HG02642 (cell line): ENCODE measurements around the gene DACT3.
"Not testable (repeated sequence)": the region's sequence is repeated elsewhere in the genome, so short reads cannot be mapped to it uniquely, and the experiment has no call there.

Experiments used
- ATAC-seq: cut with Tn5 transposase; IDR thresholded peaks from one replicate; pipeline ENCODE4 v1.9.1; 2021; ENCODE audit warnings: mild to moderate bottlenecking; ENCODE audit not compliant: unreplicated experiment, poor library complexity

The DACT3 gene

DNA sequence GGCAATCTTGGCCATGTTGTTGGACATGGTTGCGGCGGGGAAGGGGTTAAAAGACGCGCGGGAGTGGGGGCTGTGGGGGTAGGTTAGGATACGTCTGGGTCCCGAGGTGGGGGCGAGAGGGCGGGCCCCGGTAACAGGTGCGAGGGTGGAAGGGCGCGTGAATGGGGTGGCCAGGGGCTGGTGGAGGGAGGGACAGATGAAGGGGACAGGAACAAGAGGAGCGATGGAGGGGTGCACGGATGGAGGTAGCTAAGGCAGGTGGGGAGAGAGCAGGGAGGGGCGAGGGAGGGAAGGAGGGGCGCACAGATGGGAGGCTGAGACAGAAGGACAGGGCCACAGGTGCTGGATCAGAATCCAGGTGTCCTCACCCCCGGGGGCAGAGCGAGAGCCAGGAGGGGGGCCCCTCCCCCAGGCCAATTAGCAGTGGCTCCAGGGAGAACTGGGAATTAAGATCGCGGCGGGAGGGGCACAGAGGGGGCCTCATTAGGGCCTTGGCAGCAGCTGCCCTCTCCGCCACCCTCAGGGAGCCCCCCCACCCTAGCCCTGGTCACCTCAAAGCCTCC lies 26.2 kb downstream of the DACT3 start:
- ATAC-seq, result no peak

- ATAC-seq, result no peak
Measured at GRCh38 chr19:46634045-46634655, 26.8 kb downstream of the DACT3 start.

GRCh38 chr19:46633130-46633529 lies 27.9 kb downstream of the DACT3 start:
- no peak for ATAC-seq

GRCh38 chr19:46631481-46631880 lies 29.5 kb downstream of the DACT3 start:
- ATAC-seq, result no peak

GRCh38 chr19:46630586-46631205 lies 30.3 kb downstream of the DACT3 start:
- ATAC-seq, result no peak

DNA sequence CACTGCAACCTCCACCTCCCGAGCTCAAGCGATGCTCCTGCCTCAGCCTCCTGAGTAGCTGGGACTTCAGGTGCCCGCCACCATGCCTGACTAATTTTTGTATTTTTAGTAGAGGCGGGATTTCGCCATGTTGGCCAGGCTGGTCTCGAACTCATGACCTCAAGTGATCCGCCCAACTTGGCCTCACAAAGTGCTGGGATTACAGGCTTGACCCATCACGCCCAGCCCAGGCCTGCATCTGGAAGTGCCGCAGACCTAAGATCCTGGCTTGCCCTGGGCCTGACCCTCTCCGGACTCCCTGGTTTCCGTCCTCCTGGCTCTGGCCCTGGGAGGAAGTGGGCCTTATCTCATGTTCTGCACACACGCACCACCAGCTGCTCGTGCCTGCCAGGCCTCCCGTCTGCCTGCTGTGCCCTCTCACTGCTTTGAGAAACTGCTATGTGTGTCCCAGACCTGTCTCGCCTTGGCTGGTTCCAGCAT lies 31.4 kb downstream of the DACT3 start:
- no peak for ATAC-seq

DNA sequence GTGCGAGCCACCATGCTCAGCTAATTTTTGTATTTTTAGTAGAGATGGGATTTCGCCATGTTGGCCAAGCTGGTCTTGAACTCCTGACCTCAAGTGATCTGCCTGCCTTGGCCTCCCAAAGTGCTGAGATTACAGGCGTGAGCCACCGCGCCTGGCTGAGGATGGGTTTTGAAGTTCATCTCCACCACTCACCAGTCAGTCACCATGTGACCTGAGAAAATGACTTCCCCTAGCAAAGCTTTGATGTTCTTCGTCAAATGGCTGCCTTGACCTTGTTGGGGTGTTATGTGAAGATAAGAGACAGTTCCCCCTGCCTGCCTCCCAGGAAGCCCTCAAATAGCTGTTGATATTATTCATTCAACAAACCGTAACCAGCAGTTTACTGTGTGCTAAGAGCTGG lies 32.0 kb downstream of the DACT3 start:
- ATAC-seq, result not testable (repeated sequence)

DNA sequence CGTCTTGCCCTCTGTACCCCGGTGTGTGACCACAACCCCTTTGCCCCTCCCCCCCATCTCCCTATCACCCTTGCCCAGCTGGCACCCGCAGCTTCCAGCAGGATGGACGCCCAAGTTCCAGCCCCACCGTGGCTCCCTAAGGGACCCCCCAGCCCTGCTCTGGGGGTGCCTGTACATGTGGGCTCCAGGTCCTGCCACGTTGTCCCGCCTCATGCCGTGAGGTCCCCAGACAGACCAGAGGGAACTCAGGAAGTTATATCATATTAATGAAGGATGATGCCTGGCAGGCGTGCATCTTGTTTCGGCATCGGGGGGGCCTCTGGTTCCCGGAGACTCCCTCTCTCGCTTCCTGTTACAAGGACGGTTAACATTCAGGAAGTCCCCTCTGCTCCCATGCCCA lies 34.5 kb downstream of the DACT3 start:
- no peak for ATAC-seq

DNA sequence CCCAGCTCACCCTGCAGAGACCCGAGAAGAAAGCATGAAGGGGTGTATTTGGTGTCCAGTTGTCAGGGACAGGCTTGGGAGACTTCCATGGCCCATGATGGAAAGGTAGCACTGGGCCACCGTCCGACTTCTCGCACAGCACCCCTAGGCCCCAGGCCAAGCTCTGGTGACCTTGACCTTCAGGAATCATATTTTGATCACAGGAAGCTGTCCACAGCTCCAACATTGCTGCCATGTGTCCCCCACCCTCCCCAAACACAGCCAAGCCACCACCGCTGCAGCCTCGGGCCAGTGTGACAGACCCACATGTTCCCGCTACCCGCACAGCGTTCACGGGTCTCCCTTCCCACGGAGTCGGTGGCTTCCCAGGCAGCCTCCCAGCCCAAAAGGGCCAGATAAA lies 35.3 kb downstream of the DACT3 start:
- no peak for ATAC-seq

- no peak for ATAC-seq
Measured at GRCh38 chr19:46624958-46625661, 35.9 kb downstream of the DACT3 start, which contains the start of gene PTGIR. Gene PTGIR, minus strand, starts transcription at chr19:46625089. Its CDS starts 864 bp downstream, at chr19:46624225.

GRCh38 chr19:46623915-46624502 lies 37.0 kb downstream of the DACT3 start:
- ATAC-seq, result no peak

DNA sequence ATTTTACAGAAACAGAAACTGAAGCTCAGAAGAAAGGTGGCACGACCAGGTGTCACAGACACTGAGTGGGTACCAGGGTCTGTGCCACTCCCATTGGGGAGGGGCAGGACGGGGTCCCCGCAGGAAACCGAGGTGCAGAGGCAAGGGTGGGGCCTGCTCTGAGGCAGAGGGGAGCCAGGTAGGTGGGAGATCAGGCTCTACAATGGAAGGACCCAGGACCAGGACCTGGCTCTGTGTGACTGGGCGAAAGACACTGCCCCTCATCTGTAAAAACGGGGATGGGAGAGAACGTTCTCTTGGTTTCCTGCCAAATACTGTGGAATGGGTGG lies 38.9 kb downstream of the DACT3 start:
- no peak for ATAC-seq

GRCh38 chr19:46621191-46622117 lies 39.5 kb downstream of the DACT3 start:
- no peak for ATAC-seq

DNA sequence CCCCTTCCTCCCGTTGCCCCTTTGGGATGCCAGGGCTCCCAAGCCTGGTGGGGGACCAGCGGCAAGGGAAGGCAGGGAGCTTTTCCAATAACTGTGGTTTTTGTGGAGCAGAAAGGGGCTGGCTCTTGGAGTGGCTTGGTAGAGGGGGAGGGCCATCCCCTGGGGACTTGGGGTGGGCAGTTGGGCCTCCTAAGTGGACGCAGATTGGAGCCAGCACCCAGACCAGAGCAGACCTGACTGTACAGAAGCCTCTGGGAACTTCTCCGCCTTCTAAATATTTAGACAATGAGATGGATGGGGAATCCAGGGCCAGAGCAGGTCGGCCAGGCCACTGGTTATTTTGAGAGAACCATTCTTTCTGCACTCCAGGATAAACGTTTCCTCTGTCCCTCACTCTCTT lies 40.3 kb downstream of the DACT3 start:
- no peak for ATAC-seq

DNA sequence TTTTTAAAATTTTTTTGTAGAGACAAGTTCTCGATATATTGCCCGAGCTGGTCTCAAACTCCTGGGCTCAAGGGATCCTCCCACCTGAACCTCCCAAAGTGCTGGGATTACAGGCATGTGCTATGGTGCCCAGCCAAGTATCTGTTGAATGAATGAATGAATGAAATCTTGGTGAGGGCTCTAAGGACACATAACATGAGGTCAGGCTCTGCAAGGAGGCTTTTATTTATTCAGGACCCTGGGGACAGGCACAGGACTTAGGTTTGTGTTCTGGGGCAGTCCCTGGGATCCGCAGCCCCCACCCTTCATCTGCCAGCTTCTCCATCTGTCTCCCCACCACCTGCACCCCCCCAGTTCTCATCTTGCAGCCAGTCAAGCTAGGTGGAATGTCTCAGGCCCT lies 40.7 kb downstream of the DACT3 start:
- ATAC-seq, result no peak

GRCh38 chr19:46618670-46619231 lies 42.2 kb downstream of the DACT3 start:
- no peak for ATAC-seq

GRCh38 chr19:46617601-46618000 lies 43.4 kb downstream of the DACT3 start:
- ATAC-seq, result no peak

GRCh38 chr19:46616631-46617322 lies 44.2 kb downstream of the DACT3 start:
- no peak for ATAC-seq

GRCh38 chr19:46615966-46616365 lies 45.0 kb downstream of the DACT3 start:
- ATAC-seq, result no peak
